Measurements from ENCODE around the gene SHISA5.

DNA sequence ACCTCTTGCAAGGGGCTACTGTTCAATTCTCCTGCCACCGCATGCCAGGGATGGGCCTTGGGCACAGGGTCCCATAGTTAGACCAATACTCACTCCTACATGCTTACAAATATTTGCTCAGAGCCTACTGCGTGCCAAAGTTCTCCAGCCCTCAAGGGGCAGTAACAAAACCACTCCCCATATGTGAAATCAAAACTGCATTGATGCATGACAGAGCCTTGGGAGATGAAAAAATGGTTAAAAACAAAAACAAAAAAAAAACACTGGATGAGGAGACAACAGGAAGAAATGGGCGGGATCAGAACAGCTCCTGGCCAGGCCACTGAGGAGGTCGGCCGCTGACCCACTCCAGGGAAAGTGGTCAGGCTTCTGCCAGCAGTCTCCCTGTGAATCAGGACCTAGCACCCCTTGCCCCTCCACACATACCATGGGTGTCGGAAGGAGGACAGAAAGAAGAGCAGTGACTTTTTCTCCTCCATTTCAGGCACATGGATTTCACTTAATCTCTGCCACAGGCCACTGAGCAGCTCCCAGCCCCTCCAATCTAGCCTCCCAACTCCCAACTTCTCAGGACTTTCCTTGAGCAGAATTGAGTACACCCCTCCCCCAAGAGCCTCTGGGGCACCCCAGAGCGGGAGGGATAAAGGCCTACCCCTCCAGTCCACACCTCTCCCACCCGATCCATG, 76.9 kb downstream of the SHISA5 start:
- TF ChIP-seq HOXA7 (CRISPR knock-in tag; IDR thresholded peaks at IDR 0.05), result no peak
- no peak for TF ChIP-seq POLR2A (IDR thresholded peaks at IDR 0.05; ENCODE audit: low read length)

All from A549 (cell line).